Caco-2 (cell line): ENCODE results near the gene SLC25A31. TPM values are rescaled to one million over a fixed set of nuclear protein-coding genes. Genes with fewer than 3 reads are reported as not detected.

Experiments
- BruUV-seq: library from RNA; stranded (reverse); fragments of 400-500 nt; replicated peaks from 2 replicates; lab custom pipeline; 2021; lab: Mats Ljungman, UMichigan
- CTCF ChIA-PET: fragments of 300-600 bp; sonication (Branson Sonifier 250); formaldehyde crosslinking; loops from one replicate; lab custom pipeline; 2022; ENCODE audit warnings: antibody characterized with exemption; lab: Charles Lee
- POLR2A ChIA-PET: fragments of 300-600 bp; sonication (Branson Sonifier 250); formaldehyde crosslinking; loops from one replicate; lab custom pipeline; 2022; ENCODE audit warnings: antibody characterized with exemption; lab: Charles Lee
- DNase-seq, 2 experiments: peaks; one replicate each; pipeline versions ENCODE4 v3.0.0 to v3.0.0-alpha.2; 2020 to 2022
- H3K27me3 ChIP-seq: replicated peaks from 2 replicates; pipeline ENCODE4 v1.6.0; 2011; ENCODE audit warnings: low read length; ENCODE audit not compliant: control insufficient read depth, insufficient read depth
- H3K36me3 ChIP-seq: 2 replicates; pipeline ENCODE4 v1.5.1; 2011; ENCODE audit warnings: low read length; ENCODE audit not compliant: control insufficient read depth, insufficient read depth
- H3K4me1 ChIP-seq: fragments of 250-450 bp; sonication (Bioruptor Pico); 2 replicates; pipeline ENCODE4 v1.5.1; 2020; ENCODE audit warnings: mild to moderate bottlenecking
- H3K4me3 ChIP-seq: 2 replicates; pipeline ENCODE4 v1.5.1; 2011; ENCODE audit warnings: low read depth, mild to moderate bottlenecking, control low read depth, low read length
- H3K9me3 ChIP-seq: fragments of 250-450 bp; sonication (Bioruptor Pico); 2 replicates; pipeline ENCODE4 v1.5.1; 2020; ENCODE audit warnings: mild to moderate bottlenecking, moderate library complexity
- H3K27ac Mint-ChIP-seq: one replicate; pipeline ENCODE4 v1.8.0; 2022; ENCODE audit warnings: mixed read lengths; ENCODE audit not compliant: unreplicated experiment
- H3K27me3 Mint-ChIP-seq: one replicate; pipeline ENCODE4 v1.8.0; 2022; ENCODE audit warnings: mixed read lengths; ENCODE audit not compliant: insufficient read depth, unreplicated experiment
- H3K36me3 Mint-ChIP-seq: one replicate; pipeline ENCODE4 v1.8.0; 2022; ENCODE audit warnings: mild to moderate bottlenecking, mixed read lengths; ENCODE audit not compliant: insufficient read depth, unreplicated experiment
- H3K4me1 Mint-ChIP-seq: one replicate; pipeline ENCODE4 v1.8.0; 2022; ENCODE audit warnings: low read depth, mixed read lengths; ENCODE audit not compliant: unreplicated experiment
- H3K4me3 Mint-ChIP-seq: one replicate; pipeline ENCODE4 v1.8.0; 2022; ENCODE audit warnings: mild to moderate bottlenecking, moderate library complexity, mixed read lengths; ENCODE audit not compliant: unreplicated experiment
- H3K9me3 Mint-ChIP-seq: one replicate; pipeline ENCODE4 v1.8.0; 2022; ENCODE audit warnings: mixed read lengths; ENCODE audit not compliant: unreplicated experiment
- CTCF ChIP-seq, 2 experiments: fragments of 200-600 bp in 1 of 2; IDR thresholded peaks; 1 replicate in 1 of 2; 2 replicates in 1 of 2; pipeline versions ENCODE4 v1.5.1 to v1.8.0; 2011 to 2022; ENCODE audit warnings: antibody characterized with exemption in 1 of 2, control low read depth in 1 of 2, inconsistent platforms in 1 of 2, low read depth in 1 of 2, low read length in 1 of 2, mild to moderate bottlenecking in 1 of 2, moderate library complexity in 1 of 2; ENCODE audit not compliant: insufficient read depth in 1 of 2, severe bottlenecking in 1 of 2, unreplicated experiment in 1 of 2
- intact Hi-C: fragments of 100-400 bp; cut with micrococcal nuclease; formaldehyde crosslinking; loops from one replicate; pipeline ENCODE4 v1.10.0; 2022; ENCODE audit not compliant: unreplicated experiment
- total RNA-seq: library from RNA; stranded (reverse); gene quantifications from 2 replicates; pipeline ENCODE4 v1.2.3, GENCODE V29; 2022

The SLC25A31 gene
- total RNA-seq, 1 experiment from 2014 or later: not detected

- Histone ChIP-seq H3K27me3 (no peaks in the 10 kb centered on the region), H3K4me1 (peaks cover 23% of the 10 kb centered on the region; the same call in 1 of the 2 replicates), H3K36me3 (no peaks in the 10 kb centered on the region), H3K9me3 (no peaks in the 10 kb centered on the region), H3K4me3 (no peak overlapping the region)
- Mint-ChIP-seq H3K4me3 (no peak overlapping the region), H3K36me3 (no peaks in the 10 kb centered on the region), H3K27me3 (no peaks in the 10 kb centered on the region), H3K4me1 (peaks cover 7% of the 10 kb centered on the region), H3K9me3 (no peaks in the 10 kb centered on the region), H3K27ac (no peak overlapping the region)
- no TSS peak for BruUV-seq
- DNase-seq: no peak
- ChIA-PET CTCF (no interaction called here), POLR2A (no interaction called here)
- TF ChIP-seq CTCF (IDR thresholded peaks at IDR 0.05; ENCODE audit: insufficient read depth in 1 of 2, low read depth in 1 of 2, low read length in 1 of 2, severe bottlenecking in 1 of 2, unreplicated experiment in 1 of 2): no peak
- intact Hi-C loops: no loop called here
Observed at GRCh38 chr4:127687580-127687979, 42.6 kb upstream of the SLC25A31 start.

GRCh38 chr4:127698789-127699200 lies 31.4 kb upstream of the SLC25A31 start:
- Mint-ChIP-seq H3K27ac (no peak overlapping the region), H3K27me3 (no peaks in the 10 kb centered on the region), H3K9me3 (peaks cover 13% of the 10 kb centered on the region), H3K4me3 (no peak overlapping the region), H3K4me1 (no peaks in the 10 kb centered on the region), H3K36me3 (no peaks in the 10 kb centered on the region)
- no peaks in the 10 kb centered on the region for H3K36me3 ChIP-seq
- H3K9me3 ChIP-seq: peaks cover 5% of the 10 kb centered on the region; the same call in 1 of the 2 replicates
- H3K4me3 ChIP-seq: no peak overlapping the region
- ChIA-PET CTCF (no interaction called here), POLR2A (no interaction called here)
- intact Hi-C loops: no loop called here
- BruUV-seq: no TSS peak
- no peaks in the 10 kb centered on the region for H3K27me3 ChIP-seq
- no peak for TF ChIP-seq CTCF (IDR thresholded peaks at IDR 0.05; ENCODE audit: insufficient read depth in 1 of 2, low read depth in 1 of 2, low read length in 1 of 2, severe bottlenecking in 1 of 2, unreplicated experiment in 1 of 2)
- no peaks in the 10 kb centered on the region for H3K4me1 ChIP-seq
- DNase-seq: no peak

GRCh38 chr4:127708985-127709384 lies 21.2 kb upstream of the SLC25A31 start:
- POLR2A ChIA-PET: no interaction called here
- no peak overlapping the region for H3K4me3 Mint-ChIP-seq
- no peaks in the 10 kb centered on the region for H3K36me3 ChIP-seq
- no peaks in the 10 kb centered on the region for H3K27me3 ChIP-seq
- peaks cover 6% of the 10 kb centered on the region for H3K4me1 Mint-ChIP-seq
- no TSS peak for BruUV-seq
- intact Hi-C loops: no loop called here
- H3K27me3 Mint-ChIP-seq: no peaks in the 10 kb centered on the region
- H3K4me1 ChIP-seq: no peaks in the 10 kb centered on the region
- no peaks in the 10 kb centered on the region for H3K9me3 ChIP-seq
- H3K4me3 ChIP-seq: no peak overlapping the region
- no peaks in the 10 kb centered on the region for H3K36me3 Mint-ChIP-seq
- H3K27ac Mint-ChIP-seq: no peak overlapping the region
- peak in 1 of 2 experiments; percentile 24 for DNase-seq
- no peaks in the 10 kb centered on the region for H3K9me3 Mint-ChIP-seq
- no peak for TF ChIP-seq CTCF (IDR thresholded peaks at IDR 0.05; ENCODE audit: insufficient read depth in 1 of 2, low read depth in 1 of 2, low read length in 1 of 2, severe bottlenecking in 1 of 2, unreplicated experiment in 1 of 2)
- CTCF ChIA-PET: no interaction called here
